ENCODE results near the gene PRSS33.

PRSS33 gene

GRCh38 chr16:2799205-2799858 is 12.0 kb upstream of the PRSS33 start:
- no peak for DNase-seq (ENCODE audit: low read depth)

- no peak for DNase-seq (ENCODE audit: low read depth)
Observed at GRCh38 chr16:2798723-2799204, 11.4 kb upstream of the PRSS33 start.

- no peak for DNase-seq (ENCODE audit: low read depth)
Observed at GRCh38 chr16:2795395-2796143, 8.2 kb upstream of the PRSS33 start.

GRCh38 chr16:2792940-2793339 is 5.6 kb upstream of the PRSS33 start:
- DNase-seq (ENCODE audit: low read depth): no peak

GRCh38 chr16:2791174-2791573 is 3.8 kb upstream of the PRSS33 start:
- DNase-seq (ENCODE audit: low read depth): no peak

- no peak for DNase-seq (ENCODE audit: low read depth)
Observed at GRCh38 chr16:2790631-2791030, 3.3 kb upstream of the PRSS33 start.

- no peak for DNase-seq (ENCODE audit: low read depth)
Observed at GRCh38 chr16:2787961-2788360, 601 bp upstream of the PRSS33 start.

GRCh38 chr16:2786826-2787151 is 571 bp downstream of the PRSS33 start:
- DNase-seq (ENCODE audit: low read depth): no peak

GRCh38 chr16:2786061-2786825 is 1.1 kb downstream of the PRSS33 start:
- no peak for DNase-seq (ENCODE audit: low read depth)

- no peak for DNase-seq (ENCODE audit: low read depth)
Observed at GRCh38 chr16:2785101-2785991, 2.0 kb downstream of the PRSS33 start.

- DNase-seq (ENCODE audit: low read depth): no peak
Observed at GRCh38 chr16:2784358-2785100, 2.8 kb downstream of the PRSS33 start.

- DNase-seq (ENCODE audit: low read depth): no peak
Observed at GRCh38 chr16:2783581-2784357, 3.6 kb downstream of the PRSS33 start.

GRCh38 chr16:2782583-2783351 is 4.6 kb downstream of the PRSS33 start:
- DNase-seq (ENCODE audit: low read depth): no peak

- DNase-seq (ENCODE audit: low read depth): no peak
Observed at GRCh38 chr16:2779978-2780898, 7.1 kb downstream of the PRSS33 start.

- DNase-seq (ENCODE audit: low read depth): no peak
Observed at GRCh38 chr16:2779151-2779920, 8.0 kb downstream of the PRSS33 start.

GRCh38 chr16:2778630-2778958 is 8.8 kb downstream of the PRSS33 start:
- no peak for DNase-seq (ENCODE audit: low read depth)

- DNase-seq (ENCODE audit: low read depth): peak; percentile 26
Observed at GRCh38 chr16:2777903-2778629, 9.3 kb downstream of the PRSS33 start.

All from iris pigment epithelial cell (primary cell).